Adrenal gland (tissue), 12 donors: ENCODE results near the gene KLF9. TPM values are rescaled to one million over a fixed set of nuclear protein-coding genes. Genes with fewer than 3 reads are reported as not detected.

Experiments
- DNase-seq, 7 donors: peaks; one replicate each; pipeline ENCODE4 v3.0.0-alpha.2; 2019 to 2020
- H3K27ac ChIP-seq, 5 donors: fragments of 200-600 bp; sonication (generic) in 4 of 5; 1 replicate in 3 of 5; 2 replicates in 2 of 5; pipeline versions ENCODE4 v1.5.1 to v1.8.0; 2016 to 2020; ENCODE audit warnings: mild to moderate bottlenecking in 1 of 5
- H3K27me3 ChIP-seq: fragments of 200-600 bp; 2 replicates; pipeline ENCODE4 v1.8.0; 2021
- H3K36me3 ChIP-seq, 2 donors: fragments of 200-600 bp; replicated peaks in 1 of 2; 1 replicate in 1 of 2; 2 replicates in 1 of 2; pipeline versions ENCODE4 v1.5.1 to v1.8.0; 2018 to 2022
- H3K4me1 ChIP-seq, 2 donors: fragments of 200-600 bp; replicated peaks in 1 of 2; 1 replicate in 1 of 2; 2 replicates in 1 of 2; pipeline versions ENCODE4 v1.5.1 to v1.8.0; 2018 to 2021
- H3K4me3 ChIP-seq, 4 donors: fragments of 200-600 bp; sonication (generic) in 3 of 4; one replicate each; pipeline ENCODE4 v1.5.1; 2016 to 2018
- H3K9me3 ChIP-seq, 3 donors: fragments of 200-600 bp; sonication (generic) in 1 of 3; replicated peaks in 1 of 3; 1 replicate in 2 of 3; 2 replicates in 1 of 3; pipeline versions ENCODE4 v1.5.1 to v1.8.0; 2016 to 2021
- POLR2A ChIP-seq, 2 donors: fragments of 450-650 bp; IDR thresholded peaks; one replicate each; pipeline ENCODE4 v1.6.1; 2017; ENCODE audit warnings: antibody characterized with exemption in 2 of 2, mild to moderate bottlenecking in 2 of 2, moderate library complexity in 1 of 2
- WGBS, 4 donors: extraction: QIAGEN DNeasy Blood & Tissue Kit in 2 of 4; methylation state at CpG; one replicate each; pipeline versions ENCODE4 v1.1.5 to v1.1.7; 2013 to 2017; 5-methylcytosine and 5-hydroxymethylcytosine counted together
- intact Hi-C, 2 donors: fragments of 100-400 bp; cut with DNase I; formaldehyde crosslinking; loops; one replicate each; pipeline versions ENCODE4 v1.14.1 to v1.15.0; 2022 to 2023
- polyA plus RNA-seq, 3 donors: library from polyadenylated mRNA; stranded (reverse); fragments of 200-250 nt in 2 of 3; fragments of 350-450 nt in 1 of 3; fragmentation: Illumina TruSeq in 1 of 3; extraction: RNeasy Lipid Tissue Mini Kit (QIAGEN cat#74804) in 1 of 3; gene quantifications; one replicate each; pipeline ENCODE4 v1.2.3, GENCODE V29; 2013 to 2014
- total RNA-seq, 9 donors: library from RNA; depleted of rRNA in 4 of 9; stranded (reverse); fragments of >200 nt in 4 of 9; fragments of 120-200 nt in 1 of 9; fragmentation: NEBNext Ultra II Directional in 1 of 9; extraction: Animal tissue kit (Norgen Biotek cat#: 25700) in 1 of 9; gene quantifications; one replicate each; pipeline versions ENCODE4 v1.1.0 to v1.2.4, GENCODE V29; 2013 to 2023
- TF ChIP-seq, protein P1 (sequence below), 6 experiments: fragments of 450-650 bp in 4 of 6; fragments of 200-600 bp in 2 of 6; sonication (generic) in 1 of 6; IDR thresholded peaks; 1 replicate in 5 of 6; 2 replicates in 1 of 6; pipeline versions ENCODE4 v1.5.1 to v1.8.0; 2016 to 2021; ENCODE audit warnings: antibody characterized with exemption in 6 of 6, mild to moderate bottlenecking in 2 of 6, moderate library complexity in 1 of 6
- donor health status: healthy with polysubstance abuse.
- donor health status: Bipolar disorder and iron deficiency.
- donor health status: DM: yes; HTN: yes; CAD: no.
- donor health status: DM: no; HTN: no; CAD: no.
- donor health status: DM: no; HTN: no; CAD: no.
- donor health status: DM: yes; HTN: yes; CAD: no.

Gene KLF9
- total and polyA plus RNA-seq, 12 donors: 2.2 to 80.7 (median 38.7) TPM

DNA sequence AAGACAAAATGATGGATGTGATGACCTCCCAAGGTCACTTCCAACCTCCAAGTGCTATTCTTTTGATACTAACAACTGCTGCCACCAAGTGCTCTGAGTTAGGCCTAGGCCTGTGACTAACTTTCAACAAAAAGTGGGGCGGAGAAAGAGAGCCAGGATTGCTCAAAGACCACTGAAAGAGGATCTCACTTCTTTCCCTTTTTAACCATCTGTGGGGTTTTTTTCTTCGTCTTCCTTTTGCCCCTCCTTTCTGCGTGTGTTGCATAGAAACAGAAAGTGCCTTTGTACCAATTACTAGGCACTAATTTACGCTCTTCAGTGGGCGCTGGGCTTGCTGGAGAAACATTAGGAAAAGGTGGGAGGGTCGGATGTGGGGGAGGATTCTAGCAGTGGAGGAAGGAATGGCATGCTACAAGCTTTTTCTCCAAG, 8.0 kb downstream of the KLF9 start:
- 44 to 56% (median 47%) methylated on average over 6 of the region's 6 CpGs for WGBS, 4 donors
- H3K27me3 ChIP-seq: no peaks in the 10 kb centered on the region
- H3K36me3 ChIP-seq: no peaks in the 10 kb centered on the region
- peaks cover 57 to 93% of the 10 kb centered on the region in 2 donors for H3K4me1 ChIP-seq
- peak in 1 of 7 donors; percentile 40 for DNase-seq
- TF ChIP-seq POLR2A (IDR thresholded peaks at IDR 0.05): no peak
- TF ChIP-seq, protein P1, sequence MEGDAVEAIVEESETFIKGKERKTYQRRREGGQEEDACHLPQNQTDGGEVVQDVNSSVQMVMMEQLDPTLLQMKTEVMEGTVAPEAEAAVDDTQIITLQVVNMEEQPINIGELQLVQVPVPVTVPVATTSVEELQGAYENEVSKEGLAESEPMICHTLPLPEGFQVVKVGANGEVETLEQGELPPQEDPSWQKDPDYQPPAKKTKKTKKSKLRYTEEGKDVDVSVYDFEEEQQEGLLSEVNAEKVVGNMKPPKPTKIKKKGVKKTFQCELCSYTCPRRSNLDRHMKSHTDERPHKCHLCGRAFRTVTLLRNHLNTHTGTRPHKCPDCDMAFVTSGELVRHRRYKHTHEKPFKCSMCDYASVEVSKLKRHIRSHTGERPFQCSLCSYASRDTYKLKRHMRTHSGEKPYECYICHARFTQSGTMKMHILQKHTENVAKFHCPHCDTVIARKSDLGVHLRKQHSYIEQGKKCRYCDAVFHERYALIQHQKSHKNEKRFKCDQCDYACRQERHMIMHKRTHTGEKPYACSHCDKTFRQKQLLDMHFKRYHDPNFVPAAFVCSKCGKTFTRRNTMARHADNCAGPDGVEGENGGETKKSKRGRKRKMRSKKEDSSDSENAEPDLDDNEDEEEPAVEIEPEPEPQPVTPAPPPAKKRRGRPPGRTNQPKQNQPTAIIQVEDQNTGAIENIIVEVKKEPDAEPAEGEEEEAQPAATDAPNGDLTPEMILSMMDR (IDR thresholded peaks at IDR 0.05): no peak
- H3K4me3 ChIP-seq: peak overlapping the region in 1 of 4 donors; percentile 2
- H3K27ac ChIP-seq: peak overlapping the region; percentile 16 to 72 (median 45)
- H3K9me3 ChIP-seq: no peaks in the 10 kb centered on the region
- intact Hi-C loops: loop anchor here (10.0 kb wide), 1 partner anchor 52 kb away; no protein-coding TSS in a partner anchor

- TF ChIP-seq, protein P1 (IDR thresholded peaks at IDR 0.05): no peak
- no peak for TF ChIP-seq POLR2A (IDR thresholded peaks at IDR 0.05)
- Histone ChIP-seq H3K36me3 (no peaks in the 10 kb centered on the region), H3K4me3 (peak overlapping the region in 1 of 4 donors; percentile 2), H3K27me3 (no peaks in the 10 kb centered on the region), H3K27ac (peak overlapping the region in 4 of 5 donors; percentile 31 to 72 (median 55)), H3K9me3 (no peaks in the 10 kb centered on the region), H3K4me1 (peaks cover 57 to 94% of the 10 kb centered on the region in 2 donors)
- no peak for DNase-seq
- intact Hi-C loops: loop anchor here (10.0 kb wide), 1 partner anchor 51 kb away; no protein-coding TSS in a partner anchor
- WGBS, 4 donors: 61 to 77% (median 73%) methylated on average over 3 of the region's 3 CpGs
Observed at GRCh38 chr9:70405808-70406433, 8.5 kb downstream of the KLF9 start.

DNA sequence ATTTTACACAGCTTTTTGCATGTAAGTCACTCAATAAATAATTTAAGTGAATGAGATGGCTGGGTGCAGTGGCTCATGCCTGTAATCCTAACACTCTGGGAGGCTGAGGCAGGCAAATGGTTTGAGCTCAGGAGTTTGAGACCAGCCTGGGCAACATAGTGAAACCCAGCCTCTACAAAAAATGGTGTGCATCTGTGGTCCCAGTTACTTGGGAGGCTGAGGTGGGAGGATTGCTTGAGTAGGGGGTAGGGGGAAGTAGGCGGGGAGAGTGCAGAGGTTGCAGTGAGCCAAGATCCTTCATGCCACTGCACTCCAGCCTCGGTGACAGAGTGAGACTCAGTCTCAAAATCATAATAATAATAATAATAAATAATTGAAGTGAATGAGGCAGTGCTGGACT, 10.2 kb downstream of the KLF9 start:
- peak overlapping the region in 3 of 5 donors; percentile 24 to 67 (median 65) for H3K27ac ChIP-seq
- WGBS, 4 donors: 77 to 84% (median 81%) methylated on average over 2 of the region's 2 CpGs
- no peaks in the 10 kb centered on the region for H3K9me3 ChIP-seq
- H3K4me3 ChIP-seq: peak overlapping the region in 1 of 4 donors; percentile 16
- intact Hi-C loops: loop anchor here (10.0 kb wide), 1 partner anchor 49 kb away; no protein-coding TSS in a partner anchor
- TF ChIP-seq, protein P1 (IDR thresholded peaks at IDR 0.05): no peak
- TF ChIP-seq POLR2A (IDR thresholded peaks at IDR 0.05): no peak
- H3K36me3 ChIP-seq: no peaks in the 10 kb centered on the region
- DNase-seq: no peak
- no peaks in the 10 kb centered on the region for H3K27me3 ChIP-seq
- H3K4me1 ChIP-seq: peaks cover 58 to 93% of the 10 kb centered on the region in 2 donors

- H3K27me3 ChIP-seq: no peaks in the 10 kb centered on the region
- peak overlapping the region in 1 of 4 donors; percentile 16 for H3K4me3 ChIP-seq
- peaks cover 64 to 95% of the 10 kb centered on the region in 2 donors for H3K4me1 ChIP-seq
- no peaks in the 10 kb centered on the region for H3K9me3 ChIP-seq
- DNase-seq: no peak
- 55 to 73% (median 67%) methylated on average over 3 to 4 of the region's 4 CpGs for WGBS, 4 donors
- H3K36me3 ChIP-seq: no peaks in the 10 kb centered on the region
- TF ChIP-seq, protein P1 (IDR thresholded peaks at IDR 0.05): no peak
- TF ChIP-seq POLR2A (IDR thresholded peaks at IDR 0.05): no peak
- intact Hi-C loops: loop anchor here (10.0 kb wide), 1 partner anchor 49 kb away; no protein-coding TSS in a partner anchor
- H3K27ac ChIP-seq: peak overlapping the region in 3 of 5 donors; percentile 46 to 67 (median 65)
Observed at GRCh38 chr9:70403618-70404025, 10.8 kb downstream of the KLF9 start.
